SHP77 treated with DMSO at 0.1 percent for 48 hours (cell line): ENCODE results near the gene RPL18.

Source experiments
- DNase-seq: peaks from one replicate; lab custom pipeline; 2025; lab: John Stamatoyannopoulos, UW

The RPL18 gene

GRCh38 chr19:48629599-48630295 lies 10.8 kb upstream of the RPL18 start:
- peak; percentile 93 for DNase-seq

DNA sequence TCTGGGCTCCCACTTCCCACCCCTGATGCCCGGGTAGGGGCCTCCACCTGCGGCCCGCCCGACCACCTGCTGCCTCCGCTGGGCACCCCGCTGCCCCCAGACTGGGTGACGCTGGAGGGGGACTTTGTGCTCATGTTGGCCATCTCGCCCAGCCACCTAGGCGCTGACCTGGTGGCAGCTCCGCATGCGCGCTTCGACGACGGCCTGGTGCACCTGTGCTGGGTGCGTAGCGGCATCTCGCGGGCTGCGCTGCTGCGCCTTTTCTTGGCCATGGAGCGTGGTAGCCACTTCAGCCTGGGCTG lies 10.3 kb upstream of the RPL18 start:
- no peak for DNase-seq

DNA sequence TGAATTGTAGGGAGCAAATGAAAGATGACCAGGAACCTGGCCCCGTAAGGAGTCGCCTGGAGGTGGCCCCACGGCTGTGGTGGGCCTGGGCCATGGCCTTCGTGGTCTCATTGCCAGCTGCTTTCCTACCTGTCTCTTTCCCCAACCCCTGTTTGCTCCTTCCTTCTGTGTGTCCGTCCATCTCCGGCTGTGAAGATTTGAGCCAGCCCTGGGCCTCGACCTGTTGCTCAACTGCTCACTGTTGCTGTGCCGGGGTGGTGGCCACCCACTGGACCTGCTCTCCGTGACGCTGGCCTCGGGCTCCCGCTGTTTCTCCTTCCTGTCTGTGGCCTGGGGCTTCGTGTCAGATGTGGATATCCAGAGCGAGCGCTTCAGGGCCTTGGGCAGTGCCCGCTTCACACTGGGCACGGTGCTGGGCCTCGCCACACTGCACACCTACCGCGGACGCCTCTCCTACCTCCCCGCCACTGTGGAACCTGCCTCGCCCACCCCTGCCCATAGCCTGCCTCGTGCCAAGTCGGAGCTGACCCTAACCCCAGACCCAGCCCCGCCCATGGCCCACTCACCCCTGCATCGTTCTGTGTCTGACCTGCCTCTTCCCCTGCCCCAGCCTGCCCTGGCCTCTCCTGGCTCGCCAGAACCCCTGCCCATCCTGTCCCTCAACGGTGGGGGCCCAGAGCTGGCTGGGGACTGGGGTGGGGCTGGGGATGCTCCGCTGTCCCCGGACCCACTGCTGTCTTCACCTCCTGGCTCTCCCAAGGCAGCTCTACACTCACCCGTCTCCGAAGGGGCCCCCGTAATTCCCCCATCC lies 9.7 kb upstream of the RPL18 start:
- no peak for DNase-seq

- no peak for DNase-seq
Observed at GRCh38 chr19:48627865-48628314, 8.9 kb upstream of the RPL18 start.

- no peak for DNase-seq
Observed at GRCh38 chr19:48627201-48627864, 8.4 kb upstream of the RPL18 start.

DNA sequence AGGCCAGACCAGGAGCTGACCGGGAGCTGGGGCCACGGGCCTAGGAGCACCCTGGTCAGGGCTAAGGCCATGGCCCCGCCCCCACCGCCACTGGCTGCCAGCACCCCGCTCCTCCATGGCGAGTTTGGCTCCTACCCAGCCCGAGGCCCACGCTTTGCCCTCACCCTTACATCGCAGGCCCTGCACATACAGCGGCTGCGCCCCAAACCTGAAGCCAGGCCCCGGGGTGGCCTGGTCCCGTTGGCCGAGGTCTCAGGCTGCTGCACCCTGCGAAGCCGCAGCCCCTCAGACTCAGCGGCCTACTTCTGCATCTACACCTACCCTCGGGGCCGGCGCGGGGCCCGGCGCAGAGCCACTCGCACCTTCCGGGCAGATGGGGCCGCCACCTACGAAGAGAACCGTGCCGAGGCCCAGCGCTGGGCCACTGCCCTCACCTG lies 6.9 kb upstream of the RPL18 start:
- no peak for DNase-seq

- DNase-seq: no peak
Observed at GRCh38 chr19:48624791-48625723, 6.1 kb upstream of the RPL18 start.

DNA sequence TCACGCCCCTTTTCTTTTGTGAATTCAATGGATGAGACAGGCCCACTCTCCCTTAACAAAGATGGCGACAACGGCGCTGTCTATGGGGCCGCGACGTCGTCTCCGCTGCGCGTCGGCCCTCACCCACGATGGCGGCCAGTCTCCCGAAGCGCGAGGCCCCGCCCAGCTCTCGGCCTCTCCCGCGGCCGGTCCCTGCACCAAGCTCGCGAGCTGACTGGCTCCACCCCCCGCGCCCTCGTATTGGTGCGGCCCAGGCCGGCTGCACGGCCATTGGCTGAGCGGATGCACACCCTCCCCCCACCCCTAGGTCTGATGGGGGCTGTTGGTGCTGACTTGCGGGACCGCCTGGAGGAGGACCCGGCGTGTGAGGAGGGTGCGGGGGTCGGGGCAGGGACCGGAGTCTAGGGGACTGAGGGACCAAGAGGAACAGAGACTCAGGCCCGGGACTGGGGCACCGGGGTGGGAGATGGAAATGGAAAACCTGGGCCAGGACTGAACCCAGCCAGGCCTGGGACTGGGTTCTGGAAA lies 5.2 kb upstream of the RPL18 start:
- DNase-seq: peak; percentile 96

- no peak for DNase-seq
Observed at GRCh38 chr19:48623556-48624066, 4.6 kb upstream of the RPL18 start.

- no peak for DNase-seq
Observed at GRCh38 chr19:48619692-48620585, 961 bp upstream of the RPL18 start.

GRCh38 chr19:48618278-48618915 lies 581 bp downstream of the RPL18 start:
- no peak for DNase-seq

GRCh38 chr19:48617146-48617937 lies 1.6 kb downstream of the RPL18 start:
- DNase-seq: no peak

DNA sequence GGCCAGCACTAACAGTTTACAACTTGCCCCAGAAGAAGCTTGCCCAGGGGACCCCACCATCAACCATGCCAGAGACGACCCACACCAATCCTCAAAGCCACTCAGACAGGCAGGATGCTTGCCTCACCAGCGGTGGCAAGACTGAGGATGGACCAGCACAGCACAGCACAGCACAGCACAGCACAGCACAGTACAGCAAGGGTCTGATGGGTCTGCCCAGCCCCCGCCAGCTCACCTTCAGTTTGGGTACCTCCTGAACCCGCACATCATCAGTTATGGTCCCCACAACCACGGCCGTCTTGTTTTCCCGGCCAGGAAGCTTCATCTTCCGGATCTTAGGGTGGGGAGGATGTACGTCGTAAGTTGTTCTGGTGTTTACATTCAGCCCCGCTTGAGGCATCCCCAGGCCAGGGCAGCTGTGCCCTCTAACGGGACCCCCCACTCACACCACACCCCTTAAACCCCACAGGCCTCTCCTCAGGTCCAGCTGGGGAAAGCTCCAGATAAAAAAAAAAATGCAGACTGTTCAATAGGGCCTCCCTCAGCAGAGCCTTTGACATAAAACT lies 2.4 kb downstream of the RPL18 start:
- DNase-seq: no peak

DNA sequence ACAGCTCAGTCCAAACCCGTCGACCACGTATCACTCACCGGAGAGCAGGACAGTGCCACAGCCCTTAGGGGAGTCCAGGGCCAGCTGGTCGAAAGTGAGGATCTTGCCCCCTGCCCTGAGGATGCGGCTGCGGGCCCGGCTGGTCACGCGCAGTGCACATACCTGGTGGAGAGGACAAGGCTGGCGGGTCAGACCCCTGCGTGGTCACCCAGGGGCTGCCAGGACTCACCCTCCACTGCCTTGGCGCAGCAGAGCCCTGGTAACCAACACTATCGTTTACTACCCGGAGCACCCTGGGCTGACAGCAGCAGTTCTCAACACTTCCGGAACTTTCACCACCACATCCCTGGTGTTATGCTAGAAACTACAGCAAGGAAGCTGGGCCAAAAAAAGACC lies 2.9 kb downstream of the RPL18 start:
- no peak for DNase-seq

DNA sequence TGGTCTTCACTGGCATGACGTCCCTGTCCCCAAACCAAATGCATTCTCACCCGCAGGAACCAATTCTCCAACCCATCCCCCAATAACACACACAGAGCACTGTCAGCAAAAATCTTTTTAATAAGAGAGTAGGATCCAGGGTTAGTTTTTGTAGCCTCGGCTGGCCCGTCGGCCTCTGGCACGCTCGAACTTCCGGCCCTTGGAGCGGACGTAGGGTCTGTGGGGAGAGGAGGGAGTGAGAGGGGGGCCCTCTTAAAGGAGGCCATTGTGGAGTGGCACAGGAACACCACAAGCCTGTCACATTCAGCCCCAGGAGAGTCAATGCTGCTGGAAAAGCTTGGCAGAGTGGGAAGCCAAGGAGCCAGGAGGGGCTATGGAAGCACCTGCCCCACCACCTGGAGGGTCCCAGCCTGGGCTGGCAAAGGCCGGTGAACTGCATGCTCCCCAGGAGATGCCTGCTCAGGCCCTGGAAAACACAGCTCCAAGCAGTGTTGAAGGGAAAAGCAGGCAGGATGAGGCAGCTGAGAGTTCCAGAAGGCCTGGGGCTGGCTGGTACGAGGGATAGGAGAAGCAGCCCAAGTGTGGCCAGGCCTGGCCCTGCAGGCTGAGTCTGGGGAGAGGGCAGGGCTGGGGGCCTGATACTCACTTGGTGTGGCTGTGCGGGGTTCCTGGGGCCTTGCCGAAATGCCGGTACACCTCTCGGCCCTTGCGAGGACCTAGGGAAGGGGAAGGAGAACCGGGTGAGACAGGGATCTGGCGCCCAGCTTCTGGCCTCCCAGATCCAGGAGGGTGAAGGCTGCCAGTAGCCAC lies 3.5 kb downstream of the RPL18 start:
- DNase-seq: no peak

DNA sequence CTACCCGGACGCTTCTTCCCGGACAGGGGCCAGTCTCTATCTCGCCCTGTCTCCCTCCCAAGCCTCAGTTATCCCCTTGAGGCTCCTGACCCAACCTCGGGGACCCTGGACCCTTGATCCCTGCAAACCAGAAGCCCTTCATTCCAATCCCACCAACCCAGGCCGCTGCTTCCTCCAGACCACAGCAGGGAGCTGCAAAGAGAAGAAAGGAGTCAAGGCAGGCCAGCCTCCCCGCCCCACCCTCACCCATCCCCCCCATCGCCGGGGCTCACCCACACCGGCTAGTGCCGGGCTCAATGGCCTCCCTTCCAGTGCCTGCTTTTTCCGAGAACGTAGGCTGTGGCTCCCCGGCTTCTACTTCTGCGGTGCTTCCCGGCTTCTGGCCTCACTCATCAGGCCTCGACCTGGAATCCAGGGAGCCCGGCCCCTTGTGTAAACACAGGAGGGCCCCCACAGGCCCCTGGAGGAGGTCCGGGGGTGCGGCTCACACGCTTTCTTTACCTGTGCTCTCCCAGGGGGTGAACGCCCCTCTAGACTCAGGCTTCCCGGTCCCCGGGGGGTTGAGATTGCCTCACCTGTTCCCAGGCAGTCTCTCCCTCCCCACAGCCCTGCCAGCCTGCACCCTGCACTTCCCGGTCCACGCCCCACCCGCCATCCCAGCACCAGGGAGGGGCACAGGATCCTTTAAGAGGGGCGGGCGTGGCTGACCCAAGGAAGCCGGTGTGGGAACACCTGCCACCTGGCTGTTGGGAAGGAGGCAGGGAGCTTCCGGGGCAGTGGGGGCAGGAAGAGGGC lies 4.3 kb downstream of the RPL18 start, which contains the start of gene FAM83E:
FAM83E (minus strand) TSS at position 641 of the 795 bp plus-strand sequence. CDS start 1,704 bp downstream, outside the sequence.
- DNase-seq: no peak
